GM23338 (cell line): ENCODE data around the gene RNU5B-1. TPM values are rescaled to one million over a fixed set of nuclear protein-coding genes. Genes with fewer than 3 reads are reported as not detected.

ENCODE experiments used
- ATAC-seq: fragments of 200-7000 bp; cut with Tn5 transposase; 3 replicates; pipeline ENCODE4 v1.9.1; 2020
- DNase-seq: peaks from one replicate; pipeline ENCODE4 v3.0.0-alpha.2; 2015; ENCODE audit warnings: low spot score
- H2AFZ ChIP-seq: fragments of 200-600 bp; sonication (generic); 2 replicates; pipeline ENCODE4 v1.8.0; 2016; ENCODE audit warnings: antibody characterized with exemption, mild to moderate bottlenecking, moderate library complexity
- H3F3A ChIP-seq: fragments of 200-600 bp; sonication (generic); replicated peaks from 2 replicates; pipeline ENCODE4 v1.8.0; 2017; ENCODE audit warnings: antibody characterized with exemption, mixed run types, low read depth
- H3K27ac ChIP-seq: fragments of 200-600 bp; sonication (generic); 2 replicates; pipeline ENCODE4 v1.6.1; 2016; ENCODE audit warnings: low read depth
- H3K27me3 ChIP-seq: fragments of 200-600 bp; sonication (generic); 2 replicates; pipeline ENCODE4 v1.8.0; 2016; ENCODE audit warnings: mild to moderate bottlenecking, mixed run types, moderate library complexity; ENCODE audit not compliant: insufficient read depth
- H3K36me3 ChIP-seq: fragments of 200-600 bp; sonication (generic); 2 replicates; pipeline ENCODE4 v1.8.0; 2016; ENCODE audit warnings: mild to moderate bottlenecking; ENCODE audit not compliant: insufficient read depth
- H3K4me1 ChIP-seq: fragments of 200-600 bp; sonication (generic); 2 replicates; pipeline ENCODE4 v1.8.0; 2016; ENCODE audit warnings: mild to moderate bottlenecking, moderate library complexity; ENCODE audit not compliant: insufficient read depth
- H3K4me2 ChIP-seq: fragments of 200-600 bp; sonication (generic); 2 replicates; pipeline ENCODE4 v1.7.1; 2017; ENCODE audit warnings: mixed run types
- H3K4me3 ChIP-seq: fragments of 200-600 bp; sonication (generic); 2 replicates; pipeline ENCODE4 v1.6.1; 2016; ENCODE audit warnings: mixed run types
- H3K79me2 ChIP-seq: fragments of 200-600 bp; sonication (generic); replicated peaks from 2 replicates; pipeline ENCODE4 v1.8.0; 2017; ENCODE audit warnings: mild to moderate bottlenecking; ENCODE audit not compliant: insufficient read depth
- H3K9me2 ChIP-seq: fragments of 200-600 bp; sonication (generic); 2 replicates; pipeline ENCODE4 v1.8.0; 2017; ENCODE audit not compliant: insufficient read depth
- H4K20me1 ChIP-seq: fragments of 200-600 bp; sonication (generic); replicated peaks from 2 replicates; pipeline ENCODE4 v1.8.0; 2017; ENCODE audit warnings: mild to moderate bottlenecking; ENCODE audit not compliant: insufficient read depth
- H3K27ac Mint-ChIP-seq: 2 replicates; pipeline ENCODE4 v1.8.0; 2020; ENCODE audit warnings: inconsistent platforms, mild to moderate bottlenecking, moderate library complexity, mixed read lengths
- H3K27me3 Mint-ChIP-seq: 3 replicates; pipeline ENCODE4 v1.8.0; 2022; ENCODE audit warnings: low read depth, mild to moderate bottlenecking, moderate library complexity, mixed read lengths, inconsistent platforms; ENCODE audit not compliant: insufficient read depth, poor library complexity
- H3K36me3 Mint-ChIP-seq: 3 replicates; pipeline ENCODE4 v1.8.0; 2021; ENCODE audit warnings: low read depth, mild to moderate bottlenecking, inconsistent platforms, moderate library complexity, mixed read lengths
- H3K4me1 Mint-ChIP-seq: 3 replicates; pipeline ENCODE4 v1.8.0; 2020; ENCODE audit warnings: mild to moderate bottlenecking, inconsistent platforms, mixed read lengths
- H3K4me3 Mint-ChIP-seq: 3 replicates; pipeline ENCODE4 v1.8.0; 2021; ENCODE audit warnings: moderate library complexity, mild to moderate bottlenecking, inconsistent platforms, mixed read lengths
- H3K9me3 Mint-ChIP-seq: 3 replicates; pipeline ENCODE4 v1.8.0; 2020; ENCODE audit warnings: moderate library complexity, mild to moderate bottlenecking, inconsistent platforms, mixed read lengths
- CREB1 ChIP-seq: fragments of 250-450 bp; sonication (Bioruptor Pico); IDR thresholded peaks from 2 replicates; pipeline ENCODE4 v1.5.0; 2020; ENCODE audit warnings: low read depth, mild to moderate bottlenecking, moderate library complexity
- EZH2 ChIP-seq: fragments of 200-600 bp; sonication (generic); IDR thresholded peaks from one replicate; pipeline ENCODE4 v1.8.0; 2017; ENCODE audit warnings: antibody characterized with exemption, mild to moderate bottlenecking, low read depth; ENCODE audit not compliant: unreplicated experiment
- EZH2phosphoT487 ChIP-seq: fragments of 200-600 bp; sonication (generic); IDR thresholded peaks from one replicate; pipeline ENCODE4 v1.8.1; 2018; ENCODE audit warnings: antibody characterized with exemption; ENCODE audit not compliant: unreplicated experiment
- JUNB ChIP-seq: IDR thresholded peaks from one replicate; pipeline ENCODE4 v1.6.1; 2016; ENCODE audit warnings: antibody characterized with exemption; ENCODE audit not compliant: unreplicated experiment
- NANOG ChIP-seq: IDR thresholded peaks from 2 replicates; pipeline ENCODE4 v1.6.1; 2016; ENCODE audit warnings: antibody characterized with exemption, borderline replicate concordance
- POLR2AphosphoS5 ChIP-seq: IDR thresholded peaks from 2 replicates; pipeline ENCODE4 v1.6.1; 2016; ENCODE audit warnings: antibody characterized with exemption, low read depth
- STAT1 ChIP-seq: IDR thresholded peaks from one replicate; pipeline ENCODE4 v1.6.1; 2016; ENCODE audit warnings: antibody characterized with exemption; ENCODE audit not compliant: unreplicated experiment
- ZNF114 ChIP-seq: fragments of 250-450 bp; sonication (Bioruptor Pico); IDR thresholded peaks from 2 replicates; pipeline ENCODE4 v1.5.0; 2020; ENCODE audit warnings: mild to moderate bottlenecking, moderate library complexity
- ZNF331 ChIP-seq: fragments of 250-450 bp; sonication (Bioruptor Pico); IDR thresholded peaks from 2 replicates; pipeline ENCODE4 v1.5.0; 2020; ENCODE audit warnings: low read depth, mild to moderate bottlenecking, moderate library complexity
- polyA plus RNA-seq: library from polyadenylated mRNA; unstranded; fragments of >200 nt; fragmentation: Nextera tagmentation; extraction: Ambion mirVana; gene quantifications from 2 replicates; pipeline ENCODE4 v1.2.1, GENCODE V29; 2016
- total RNA-seq: library from RNA; depleted of rRNA; stranded (reverse); fragments of >200 nt; shearing (Covaris generic); gene quantifications from 2 replicates; pipeline ENCODE4 v1.2.3, GENCODE V29; 2014
- TF ChIP-seq, protein P1 (sequence below): fragments of 250-450 bp; sonication (Bioruptor Pico); IDR thresholded peaks from 2 replicates; pipeline ENCODE4 v1.5.0; 2020; ENCODE audit warnings: mild to moderate bottlenecking, moderate library complexity
- TF ChIP-seq, protein P2 (sequence below), 2 experiments: fragments of 200-600 bp in 1 of 2; sonication (generic) in 1 of 2; conservative IDR thresholded peaks; 2 replicates each; pipeline versions ENCODE4 v1.5.1 to v1.6.1; 2016 to 2017; ENCODE audit warnings: antibody characterized with exemption in 2 of 2, low read depth in 2 of 2, mild to moderate bottlenecking in 2 of 2, moderate library complexity in 1 of 2
- TF ChIP-seq, protein P3 (sequence below): IDR thresholded peaks from one replicate; pipeline ENCODE4 v1.6.1; 2018; ENCODE audit warnings: antibody characterized with exemption; ENCODE audit not compliant: unreplicated experiment
- TF ChIP-seq, protein P4 (sequence below): IDR thresholded peaks from 2 replicates; pipeline ENCODE4 v1.6.1; 2016; ENCODE audit warnings: antibody characterized with exemption

The RNU5B-1 gene
- total and polyA plus RNA-seq, 2 experiments from 2014 or later, result not detected

DNA sequence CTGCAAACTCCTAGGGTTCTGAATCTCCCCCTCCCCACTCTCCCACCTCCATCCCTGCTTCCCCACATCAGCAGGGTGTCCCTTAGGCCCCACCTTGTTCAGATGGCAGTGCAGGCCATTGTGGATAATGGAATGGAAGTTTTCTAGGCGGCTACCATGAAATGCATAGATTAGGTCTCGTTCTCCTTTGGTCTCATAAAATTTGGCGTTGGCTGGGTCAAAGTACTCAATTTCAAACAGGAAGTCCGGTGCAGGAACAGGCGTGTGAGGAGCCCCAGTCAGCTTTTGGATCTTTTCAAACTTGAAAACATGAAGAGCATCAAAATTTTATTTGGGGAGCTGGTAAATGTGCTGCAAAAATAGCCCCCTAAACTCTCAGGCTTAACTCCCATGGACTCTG lies 38.0 kb upstream of the RNU5B-1 start (continued):
- TF ChIP-seq ZNF114 (no peak), ZNF331 (CRISPR knock-in tag) (no peak)

DNA sequence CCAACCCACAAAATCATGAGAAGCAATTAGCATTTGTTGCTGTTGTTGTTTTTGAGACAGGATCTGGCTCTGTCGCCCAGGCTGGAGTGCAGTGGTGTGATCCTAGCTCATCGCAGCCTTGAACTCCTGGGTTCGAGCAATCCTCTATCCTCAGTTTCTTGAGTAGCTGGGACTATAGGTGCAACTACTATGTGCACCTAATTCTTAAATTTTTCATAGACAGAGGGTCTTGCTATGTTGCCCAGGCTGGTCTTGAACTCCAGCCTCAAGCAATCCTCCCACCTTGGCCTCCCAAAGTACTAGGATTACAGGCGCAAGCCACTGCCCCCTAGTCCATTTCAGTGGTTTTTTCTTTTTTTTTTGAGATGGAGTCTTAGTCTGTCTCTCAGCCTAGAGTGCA lies 36.1 kb upstream of the RNU5B-1 start:
- Histone ChIP-seq H3K36me3 (no peaks in the 10 kb centered on the region), H3K4me3 (no peak overlapping the region), H3K27me3 (no peaks in the 10 kb centered on the region), H2AFZ (no peak overlapping the region), H3K4me2 (no peak overlapping the region), H3K79me2 (no peaks in the 10 kb centered on the region), H4K20me1 (no peaks in the 10 kb centered on the region), H3K9me2 (no peaks in the 10 kb centered on the region), H3F3A (0 out of 2 replicates have a peak, but pooled peaks cover 4% of the 10 kb centered on the region), H3K4me1 (peaks cover 24% of the 10 kb centered on the region), H3K27ac (no peak overlapping the region)
- TF ChIP-seq CREB1 (CRISPR knock-in tag) (no peak), ZNF114 (no peak), STAT1 (no peak), EZH2 (no peak), EZH2phosphoT487 (no peak), ZNF331 (CRISPR knock-in tag) (no peak), JUNB (no peak), NANOG (no peak), POLR2AphosphoS5 (no peak)
- TF ChIP-seq, protein P1, sequence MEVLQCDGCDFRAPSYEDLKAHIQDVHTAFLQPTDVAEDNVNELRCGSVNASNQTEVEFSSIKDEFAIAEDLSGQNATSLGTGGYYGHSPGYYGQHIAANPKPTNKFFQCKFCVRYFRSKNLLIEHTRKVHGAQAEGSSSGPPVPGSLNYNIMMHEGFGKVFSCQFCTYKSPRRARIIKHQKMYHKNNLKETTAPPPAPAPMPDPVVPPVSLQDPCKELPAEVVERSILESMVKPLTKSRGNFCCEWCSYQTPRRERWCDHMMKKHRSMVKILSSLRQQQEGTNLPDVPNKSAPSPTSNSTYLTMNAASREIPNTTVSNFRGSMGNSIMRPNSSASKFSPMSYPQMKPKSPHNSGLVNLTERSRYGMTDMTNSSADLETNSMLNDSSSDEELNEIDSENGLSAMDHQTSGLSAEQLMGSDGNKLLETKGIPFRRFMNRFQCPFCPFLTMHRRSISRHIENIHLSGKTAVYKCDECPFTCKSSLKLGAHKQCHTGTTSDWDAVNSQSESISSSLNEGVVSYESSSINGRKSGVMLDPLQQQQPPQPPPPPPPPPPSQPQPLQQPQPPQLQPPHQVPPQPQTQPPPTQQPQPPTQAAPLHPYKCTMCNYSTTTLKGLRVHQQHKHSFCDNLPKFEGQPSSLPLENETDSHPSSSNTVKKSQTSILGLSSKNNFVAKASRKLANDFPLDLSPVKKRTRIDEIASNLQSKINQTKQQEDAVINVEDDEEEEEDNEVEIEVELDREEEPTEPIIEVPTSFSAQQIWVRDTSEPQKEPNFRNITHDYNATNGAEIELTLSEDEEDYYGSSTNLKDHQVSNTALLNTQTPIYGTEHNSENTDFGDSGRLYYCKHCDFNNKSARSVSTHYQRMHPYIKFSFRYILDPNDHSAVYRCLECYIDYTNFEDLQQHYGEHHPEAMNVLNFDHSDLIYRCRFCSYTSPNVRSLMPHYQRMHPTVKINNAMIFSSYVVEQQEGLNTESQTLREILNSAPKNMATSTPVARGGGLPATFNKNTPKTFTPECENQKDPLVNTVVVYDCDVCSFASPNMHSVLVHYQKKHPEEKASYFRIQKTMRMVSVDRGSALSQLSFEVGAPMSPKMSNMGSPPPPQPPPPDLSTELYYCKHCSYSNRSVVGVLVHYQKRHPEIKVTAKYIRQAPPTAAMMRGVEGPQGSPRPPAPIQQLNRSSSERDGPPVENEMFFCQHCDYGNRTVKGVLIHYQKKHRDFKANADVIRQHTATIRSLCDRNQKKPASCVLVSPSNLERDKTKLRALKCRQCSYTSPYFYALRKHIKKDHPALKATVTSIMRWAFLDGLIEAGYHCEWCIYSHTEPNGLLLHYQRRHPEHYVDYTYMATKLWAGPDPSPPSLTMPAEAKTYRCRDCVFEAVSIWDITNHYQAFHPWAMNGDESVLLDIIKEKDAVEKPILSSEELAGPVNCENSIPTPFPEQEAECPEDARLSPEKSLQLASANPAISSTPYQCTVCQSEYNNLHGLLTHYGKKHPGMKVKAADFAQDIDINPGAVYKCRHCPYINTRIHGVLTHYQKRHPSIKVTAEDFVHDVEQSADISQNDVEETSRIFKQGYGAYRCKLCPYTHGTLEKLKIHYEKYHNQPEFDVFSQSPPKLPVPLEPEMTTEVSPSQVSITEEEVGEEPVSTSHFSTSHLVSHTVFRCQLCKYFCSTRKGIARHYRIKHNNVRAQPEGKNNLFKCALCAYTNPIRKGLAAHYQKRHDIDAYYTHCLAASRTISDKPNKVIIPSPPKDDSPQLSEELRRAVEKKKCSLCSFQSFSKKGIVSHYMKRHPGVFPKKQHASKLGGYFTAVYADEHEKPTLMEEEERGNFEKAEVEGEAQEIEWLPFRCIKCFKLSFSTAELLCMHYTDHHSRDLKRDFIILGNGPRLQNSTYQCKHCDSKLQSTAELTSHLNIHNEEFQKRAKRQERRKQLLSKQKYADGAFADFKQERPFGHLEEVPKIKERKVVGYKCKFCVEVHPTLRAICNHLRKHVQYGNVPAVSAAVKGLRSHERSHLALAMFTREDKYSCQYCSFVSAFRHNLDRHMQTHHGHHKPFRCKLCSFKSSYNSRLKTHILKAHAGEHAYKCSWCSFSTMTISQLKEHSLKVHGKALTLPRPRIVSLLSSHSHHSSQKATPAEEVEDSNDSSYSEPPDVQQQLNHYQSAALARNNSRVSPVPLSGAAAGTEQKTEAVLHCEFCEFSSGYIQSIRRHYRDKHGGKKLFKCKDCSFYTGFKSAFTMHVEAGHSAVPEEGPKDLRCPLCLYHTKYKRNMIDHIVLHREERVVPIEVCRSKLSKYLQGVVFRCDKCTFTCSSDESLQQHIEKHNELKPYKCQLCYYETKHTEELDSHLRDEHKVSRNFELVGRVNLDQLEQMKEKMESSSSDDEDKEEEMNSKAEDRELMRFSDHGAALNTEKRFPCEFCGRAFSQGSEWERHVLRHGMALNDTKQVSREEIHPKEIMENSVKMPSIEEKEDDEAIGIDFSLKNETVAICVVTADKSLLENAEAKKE (CRISPR knock-in tag), result no peak
- TF ChIP-seq, protein P2, sequence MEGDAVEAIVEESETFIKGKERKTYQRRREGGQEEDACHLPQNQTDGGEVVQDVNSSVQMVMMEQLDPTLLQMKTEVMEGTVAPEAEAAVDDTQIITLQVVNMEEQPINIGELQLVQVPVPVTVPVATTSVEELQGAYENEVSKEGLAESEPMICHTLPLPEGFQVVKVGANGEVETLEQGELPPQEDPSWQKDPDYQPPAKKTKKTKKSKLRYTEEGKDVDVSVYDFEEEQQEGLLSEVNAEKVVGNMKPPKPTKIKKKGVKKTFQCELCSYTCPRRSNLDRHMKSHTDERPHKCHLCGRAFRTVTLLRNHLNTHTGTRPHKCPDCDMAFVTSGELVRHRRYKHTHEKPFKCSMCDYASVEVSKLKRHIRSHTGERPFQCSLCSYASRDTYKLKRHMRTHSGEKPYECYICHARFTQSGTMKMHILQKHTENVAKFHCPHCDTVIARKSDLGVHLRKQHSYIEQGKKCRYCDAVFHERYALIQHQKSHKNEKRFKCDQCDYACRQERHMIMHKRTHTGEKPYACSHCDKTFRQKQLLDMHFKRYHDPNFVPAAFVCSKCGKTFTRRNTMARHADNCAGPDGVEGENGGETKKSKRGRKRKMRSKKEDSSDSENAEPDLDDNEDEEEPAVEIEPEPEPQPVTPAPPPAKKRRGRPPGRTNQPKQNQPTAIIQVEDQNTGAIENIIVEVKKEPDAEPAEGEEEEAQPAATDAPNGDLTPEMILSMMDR (conservative IDR thresholded peaks at IDR 0.05; ENCODE audit: low read depth in 2 of 2), result no peak
- TF ChIP-seq, protein P3, sequence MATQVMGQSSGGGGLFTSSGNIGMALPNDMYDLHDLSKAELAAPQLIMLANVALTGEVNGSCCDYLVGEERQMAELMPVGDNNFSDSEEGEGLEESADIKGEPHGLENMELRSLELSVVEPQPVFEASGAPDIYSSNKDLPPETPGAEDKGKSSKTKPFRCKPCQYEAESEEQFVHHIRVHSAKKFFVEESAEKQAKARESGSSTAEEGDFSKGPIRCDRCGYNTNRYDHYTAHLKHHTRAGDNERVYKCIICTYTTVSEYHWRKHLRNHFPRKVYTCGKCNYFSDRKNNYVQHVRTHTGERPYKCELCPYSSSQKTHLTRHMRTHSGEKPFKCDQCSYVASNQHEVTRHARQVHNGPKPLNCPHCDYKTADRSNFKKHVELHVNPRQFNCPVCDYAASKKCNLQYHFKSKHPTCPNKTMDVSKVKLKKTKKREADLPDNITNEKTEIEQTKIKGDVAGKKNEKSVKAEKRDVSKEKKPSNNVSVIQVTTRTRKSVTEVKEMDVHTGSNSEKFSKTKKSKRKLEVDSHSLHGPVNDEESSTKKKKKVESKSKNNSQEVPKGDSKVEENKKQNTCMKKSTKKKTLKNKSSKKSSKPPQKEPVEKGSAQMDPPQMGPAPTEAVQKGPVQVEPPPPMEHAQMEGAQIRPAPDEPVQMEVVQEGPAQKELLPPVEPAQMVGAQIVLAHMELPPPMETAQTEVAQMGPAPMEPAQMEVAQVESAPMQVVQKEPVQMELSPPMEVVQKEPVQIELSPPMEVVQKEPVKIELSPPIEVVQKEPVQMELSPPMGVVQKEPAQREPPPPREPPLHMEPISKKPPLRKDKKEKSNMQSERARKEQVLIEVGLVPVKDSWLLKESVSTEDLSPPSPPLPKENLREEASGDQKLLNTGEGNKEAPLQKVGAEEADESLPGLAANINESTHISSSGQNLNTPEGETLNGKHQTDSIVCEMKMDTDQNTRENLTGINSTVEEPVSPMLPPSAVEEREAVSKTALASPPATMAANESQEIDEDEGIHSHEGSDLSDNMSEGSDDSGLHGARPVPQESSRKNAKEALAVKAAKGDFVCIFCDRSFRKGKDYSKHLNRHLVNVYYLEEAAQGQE, result no peak
- TF ChIP-seq, protein P4, sequence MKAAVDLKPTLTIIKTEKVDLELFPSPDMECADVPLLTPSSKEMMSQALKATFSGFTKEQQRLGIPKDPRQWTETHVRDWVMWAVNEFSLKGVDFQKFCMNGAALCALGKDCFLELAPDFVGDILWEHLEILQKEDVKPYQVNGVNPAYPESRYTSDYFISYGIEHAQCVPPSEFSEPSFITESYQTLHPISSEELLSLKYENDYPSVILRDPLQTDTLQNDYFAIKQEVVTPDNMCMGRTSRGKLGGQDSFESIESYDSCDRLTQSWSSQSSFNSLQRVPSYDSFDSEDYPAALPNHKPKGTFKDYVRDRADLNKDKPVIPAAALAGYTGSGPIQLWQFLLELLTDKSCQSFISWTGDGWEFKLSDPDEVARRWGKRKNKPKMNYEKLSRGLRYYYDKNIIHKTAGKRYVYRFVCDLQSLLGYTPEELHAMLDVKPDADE, result no peak
- no peak overlapping the region for H3K27ac Mint-ChIP-seq
- H3K9me3 Mint-ChIP-seq, result no peaks in the 10 kb centered on the region
- peaks cover 17% of the 10 kb centered on the region for H3K4me1 Mint-ChIP-seq
- H3K36me3 Mint-ChIP-seq, result no peaks in the 10 kb centered on the region
- H3K27me3 Mint-ChIP-seq, result peaks cover 2% of the 10 kb centered on the region
- H3K4me3 Mint-ChIP-seq, result no peak overlapping the region
- no peak for ATAC-seq
- DNase-seq, result no peak
